Natural killer cell treated with Interleukin-12 subunit alpha and Interleukin-12 subunit beta and Interleukin-15 and Interleukin-18, amount 100 ng/mL, for 72 hours (primary cell): ENCODE results near the gene CEP85. TPM values are rescaled to one million over a fixed set of nuclear protein-coding genes. Genes with fewer than 3 reads are reported as not detected.

ENCODE experiments used
- ATAC-seq, 2 donors: fragments of 150-1000 bp; cut with Tn5 transposase in 1 of 2; sonication (Bioruptor Pico), chemical (Tn5 transposase) in 1 of 2; 2 replicates each; pipeline ENCODE4 v1.10.0; 2021
- DNase-seq: peaks from one replicate; pipeline ENCODE4 v3.0.0; 2022; ENCODE audit warnings: low spot score
- H3K27ac Mint-ChIP-seq, 2 donors: 1 replicate in 1 of 2; 2 replicates in 1 of 2; pipeline ENCODE4 v1.8.0; 2022; ENCODE audit warnings: mixed read lengths in 2 of 2, mild to moderate bottlenecking in 1 of 2, moderate library complexity in 1 of 2
- H3K27me3 Mint-ChIP-seq, 2 donors: 1 replicate in 1 of 2; 2 replicates in 1 of 2; pipeline ENCODE4 v1.8.0; 2022; ENCODE audit warnings: mixed read lengths in 2 of 2
- H3K36me3 Mint-ChIP-seq: one replicate; pipeline ENCODE4 v1.8.0; 2022; ENCODE audit warnings: mixed read lengths
- H3K4me1 Mint-ChIP-seq, 2 donors: 1 replicate in 1 of 2; 2 replicates in 1 of 2; pipeline ENCODE4 v1.8.0; 2022; ENCODE audit warnings: low read depth in 2 of 2, mixed read lengths in 2 of 2, mild to moderate bottlenecking in 1 of 2
- H3K4me3 Mint-ChIP-seq: one replicate; pipeline ENCODE4 v1.8.0; 2022; ENCODE audit warnings: mixed read lengths
- H3K9me3 Mint-ChIP-seq: 2 replicates; pipeline ENCODE4 v1.8.0; 2022; ENCODE audit warnings: mixed read lengths
- total RNA-seq, 2 donors: library from RNA; stranded (reverse); gene quantifications; one replicate each; pipeline ENCODE4 v1.2.3, GENCODE V29; 2022

Gene CEP85
- total RNA-seq, 2 donors from 2014 or later, result 21.0 to 57.5 TPM

GRCh38 chr1:26277719-26278118 lies 43.7 kb downstream of the CEP85 start:
- Mint-ChIP-seq H3K27ac (peak overlapping the region; percentile 75 to 84), H3K36me3 (peaks cover 5% of the 10 kb centered on the region)

GRCh38 chr1:26278303-26278702 lies 44.3 kb downstream of the CEP85 start:
- no peaks in the 10 kb centered on the region for H3K27me3 Mint-ChIP-seq
- DNase-seq (no peak), ATAC-seq (no peak)
- H3K27ac Mint-ChIP-seq, result peak overlapping the region; percentile 75 to 84
- H3K36me3 Mint-ChIP-seq, result peaks cover 5% of the 10 kb centered on the region
- H3K9me3 Mint-ChIP-seq, result no peaks in the 10 kb centered on the region
- H3K4me3 Mint-ChIP-seq, result peak overlapping the region; percentile 93
- peaks cover 67 to 72% of the 10 kb centered on the region in 2 donors for H3K4me1 Mint-ChIP-seq

More at GRCh38 chr1:26277719-26278118, 43.7 kb downstream of the CEP85 start:
- peak overlapping the region; percentile 93 for H3K4me3 Mint-ChIP-seq
- peaks cover 61 to 66% of the 10 kb centered on the region in 2 donors for H3K4me1 Mint-ChIP-seq
- no peak for ATAC-seq
- no peak for DNase-seq
- H3K9me3 Mint-ChIP-seq, result no peaks in the 10 kb centered on the region
- H3K27me3 Mint-ChIP-seq, result no peaks in the 10 kb centered on the region

- H3K36me3 Mint-ChIP-seq, result peaks cover 5% of the 10 kb centered on the region
- DNase-seq (no peak), ATAC-seq (peak in 1 of 2 donors; percentile 2)
Observed at GRCh38 chr1:26278724-26279455, 44.9 kb downstream of the CEP85 start.

GRCh38 chr1:26279456-26280332 lies 45.7 kb downstream of the CEP85 start, which contains the start of gene SH3BGRL3:
TSS of gene SH3BGRL3 (plus strand) at chr1:26280086. CDS start at chr1:26280156, 70 bp downstream.
- H3K36me3 Mint-ChIP-seq, result peaks cover 5% of the 10 kb centered on the region

More at GRCh38 chr1:26278724-26279455, 44.9 kb downstream of the CEP85 start:
- Mint-ChIP-seq H3K27me3 (no peaks in the 10 kb centered on the region), H3K4me3 (peak overlapping the region; percentile 93), H3K27ac (peak overlapping the region; percentile 75 to 84), H3K9me3 (no peaks in the 10 kb centered on the region), H3K4me1 (peaks cover 72 to 77% of the 10 kb centered on the region in 2 donors)

GRCh38 chr1:26280333-26281042 lies 46.5 kb downstream of the CEP85 start:
- H3K27ac Mint-ChIP-seq, result peak overlapping the region; percentile 75 to 84
- H3K36me3 Mint-ChIP-seq, result peaks cover 5% of the 10 kb centered on the region
- ATAC-seq (no peak), DNase-seq (no peak)
- H3K4me3 Mint-ChIP-seq, result peak overlapping the region; percentile 93
- H3K27me3 Mint-ChIP-seq, result no peaks in the 10 kb centered on the region
- H3K9me3 Mint-ChIP-seq, result no peaks in the 10 kb centered on the region
- peaks cover 77 to 78% of the 10 kb centered on the region in 2 donors for H3K4me1 Mint-ChIP-seq

More at GRCh38 chr1:26279456-26280332, 45.7 kb downstream of the CEP85 start, which contains the start of gene SH3BGRL3:
- H3K27me3 Mint-ChIP-seq, result no peaks in the 10 kb centered on the region
- DNase-seq (peak; percentile 92), ATAC-seq (peak; percentile 83 to 85)
- no peaks in the 10 kb centered on the region for H3K9me3 Mint-ChIP-seq
- peaks cover 73 to 77% of the 10 kb centered on the region in 2 donors for H3K4me1 Mint-ChIP-seq
- peak within 1 kb of the TSS; percentile 93 for H3K4me3 Mint-ChIP-seq
- peak within 1 kb of the TSS; percentile 75 to 84 for H3K27ac Mint-ChIP-seq

GRCh38 chr1:26281091-26281958 lies 47.3 kb downstream of the CEP85 start:
- Mint-ChIP-seq H3K27me3 (no peaks in the 10 kb centered on the region), H3K36me3 (peaks cover 5% of the 10 kb centered on the region), H3K4me3 (peak overlapping the region; percentile 93), H3K4me1 (peaks cover 74% of the 10 kb centered on the region in 2 donors), H3K27ac (peak overlapping the region; percentile 75 to 84), H3K9me3 (no peaks in the 10 kb centered on the region)
- DNase-seq (no peak), ATAC-seq (no peak)

- Mint-ChIP-seq H3K4me3 (peak overlapping the region; percentile 93), H3K36me3 (peaks cover 1% of the 10 kb centered on the region), H3K27me3 (no peaks in the 10 kb centered on the region), H3K9me3 (no peaks in the 10 kb centered on the region), H3K4me1 (peaks cover 71% of the 10 kb centered on the region in 2 donors), H3K27ac (peak overlapping the region in 1 of 2 donors; percentile 84)
- DNase-seq (no peak), ATAC-seq (no peak)
Observed at GRCh38 chr1:26281971-26282370, 48.0 kb downstream of the CEP85 start.

GRCh38 chr1:26282401-26282918 lies 48.5 kb downstream of the CEP85 start:
- Mint-ChIP-seq H3K36me3 (no peaks in the 10 kb centered on the region), H3K9me3 (no peaks in the 10 kb centered on the region), H3K27ac (peak overlapping the region; percentile 87 to 89), H3K4me1 (peaks cover 72 to 73% of the 10 kb centered on the region in 2 donors), H3K27me3 (no peaks in the 10 kb centered on the region), H3K4me3 (peak overlapping the region; percentile 34)
- no peak for ATAC-seq
- DNase-seq, result no peak

- DNase-seq (no peak), ATAC-seq (no peak)
- H3K36me3 Mint-ChIP-seq, result no peaks in the 10 kb centered on the region
- H3K27me3 Mint-ChIP-seq, result no peaks in the 10 kb centered on the region
- peak overlapping the region; percentile 34 for H3K4me3 Mint-ChIP-seq
- peaks cover 71 to 76% of the 10 kb centered on the region in 2 donors for H3K4me1 Mint-ChIP-seq
- H3K27ac Mint-ChIP-seq, result peak overlapping the region; percentile 87 to 89
- no peaks in the 10 kb centered on the region for H3K9me3 Mint-ChIP-seq
Observed at GRCh38 chr1:26283279-26283853, 49.4 kb downstream of the CEP85 start.

GRCh38 chr1:26283871-26284596 lies 50.0 kb downstream of the CEP85 start:
- no peak for ATAC-seq
- H3K4me3 Mint-ChIP-seq, result peak overlapping the region; percentile 86
- DNase-seq, result no peak
- H3K36me3 Mint-ChIP-seq, result no peaks in the 10 kb centered on the region
- H3K9me3 Mint-ChIP-seq, result no peaks in the 10 kb centered on the region
- H3K4me1 Mint-ChIP-seq, result peaks cover 71 to 76% of the 10 kb centered on the region in 2 donors
- peak overlapping the region; percentile 87 to 89 for H3K27ac Mint-ChIP-seq
- H3K27me3 Mint-ChIP-seq, result no peaks in the 10 kb centered on the region

GRCh38 chr1:26284597-26285347 lies 50.8 kb downstream of the CEP85 start:
- DNase-seq (peak; percentile 92), ATAC-seq (peak; percentile 84 to 85)
- Mint-ChIP-seq H3K36me3 (no peaks in the 10 kb centered on the region), H3K4me3 (peak overlapping the region; percentile 86), H3K4me1 (peaks cover 75 to 78% of the 10 kb centered on the region in 2 donors), H3K9me3 (no peaks in the 10 kb centered on the region), H3K27me3 (no peaks in the 10 kb centered on the region), H3K27ac (peak overlapping the region; percentile 87 to 89)
